ENCODE results near the gene RAB39B.

GRCh38 chrX:155246748-155247147 is 17.5 kb downstream of the RAB39B start:
- TF ChIP-seq CTCF (IDR thresholded peaks at IDR 0.05) (no peak), POLR2A (IDR thresholded peaks at IDR 0.05) (no peak)

Data from tibial nerve (tissue), 3 donors.